Anterior cingulate cortex (tissue), 58 donors: ENCODE measurements around the gene RNF215.
"Not testable (repeated sequence)": the region's sequence is repeated elsewhere in the genome, so short reads cannot be mapped to it uniquely, and the experiment has no call there.

Experiments
- DNase-seq, 58 donors: peaks; one replicate each; lab custom pipeline; 2025; lab: John Stamatoyannopoulos, UW

The RNF215 gene

DNA sequence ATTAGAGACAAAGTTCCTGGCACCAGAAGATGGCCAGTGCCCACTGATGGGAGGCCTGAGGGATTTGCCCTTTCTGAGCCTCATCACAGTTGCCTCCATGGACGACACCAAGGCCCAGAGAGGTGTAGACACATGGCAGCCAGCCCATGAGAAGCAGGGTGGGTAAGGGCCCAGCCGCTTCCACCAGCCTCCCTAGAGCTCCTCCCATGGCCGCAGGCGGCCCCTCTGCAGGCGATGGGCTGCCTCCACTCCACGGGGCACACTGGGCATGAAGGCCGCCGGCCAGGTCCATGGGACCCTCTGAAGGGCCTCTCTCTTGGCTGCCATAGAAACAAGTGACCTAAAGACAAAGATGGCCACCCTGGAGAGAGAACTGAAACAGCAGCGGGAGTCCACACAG is 15.9 kb downstream of the RNF215 start:
- DNase-seq: no peak

DNA sequence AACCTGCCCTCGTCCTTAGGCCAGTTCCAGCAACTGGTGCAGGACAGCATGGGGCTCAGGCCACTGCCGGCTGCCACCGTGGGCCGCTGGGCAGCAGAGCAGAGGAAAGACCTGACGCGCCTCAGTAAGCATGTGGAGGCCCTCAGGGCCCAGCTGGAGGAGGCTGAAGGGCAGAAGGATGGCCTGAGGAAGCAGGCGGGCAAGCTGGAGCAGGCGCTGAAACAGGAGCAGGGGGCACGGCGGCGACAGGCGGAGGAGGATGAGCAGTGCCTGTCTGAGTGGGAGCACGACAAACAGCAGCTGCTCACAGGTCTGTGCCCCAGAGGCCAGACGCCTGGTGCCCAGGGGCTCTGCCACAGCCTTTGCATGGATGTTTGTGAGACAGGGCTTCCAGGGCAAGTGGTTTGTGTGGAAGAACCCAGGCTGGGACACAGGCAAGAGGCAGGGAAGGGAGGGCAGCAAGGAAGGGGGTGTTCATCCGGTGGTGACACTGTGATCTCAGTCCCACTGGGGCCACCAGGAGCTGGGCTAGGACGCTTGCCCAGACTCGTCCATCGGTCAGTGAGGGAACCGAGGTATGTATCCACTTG is 16.5 kb downstream of the RNF215 start:
- DNase-seq: no peak

DNA sequence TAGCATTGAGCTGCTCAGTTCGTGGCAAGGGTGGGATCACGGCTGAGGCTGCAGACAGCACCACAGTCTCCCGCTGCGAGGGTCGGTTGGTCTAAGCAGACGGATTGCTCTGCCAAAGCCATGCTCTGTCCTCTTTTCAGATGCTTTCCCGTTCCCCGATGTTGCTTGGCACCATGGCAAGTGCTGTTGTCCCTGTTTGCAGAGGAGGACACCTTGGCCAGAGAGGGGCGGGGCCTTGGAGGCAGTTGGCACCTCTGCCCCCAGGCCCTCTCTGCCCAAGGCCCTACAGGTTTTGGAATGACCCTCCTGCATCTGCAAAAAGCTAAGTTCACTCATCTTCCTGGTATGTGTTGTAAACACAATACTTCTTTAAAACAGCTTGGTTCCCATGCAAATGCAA is 18.8 kb downstream of the RNF215 start:
- DNase-seq: no peak

DNA sequence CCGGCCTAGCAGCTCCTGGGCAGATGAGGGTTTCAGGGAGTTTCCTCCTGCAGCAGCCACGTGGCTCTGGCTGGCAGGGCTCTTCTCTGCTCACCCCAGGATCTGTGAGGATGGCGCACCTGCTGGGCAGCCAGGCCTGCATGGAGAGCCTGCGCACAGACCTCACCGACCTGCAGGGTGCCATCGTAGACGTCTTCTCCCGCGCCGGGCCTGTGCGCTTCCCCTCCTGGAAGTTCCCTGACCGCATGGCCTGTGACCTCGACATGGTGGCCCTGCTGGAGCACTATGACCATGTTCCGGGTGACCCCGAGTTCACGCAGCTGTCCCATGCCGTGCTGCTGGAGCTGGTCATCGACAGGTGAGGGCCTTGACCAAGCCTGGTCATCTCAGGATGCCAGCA is 21.3 kb downstream of the RNF215 start:
- DNase-seq: no peak

DNA sequence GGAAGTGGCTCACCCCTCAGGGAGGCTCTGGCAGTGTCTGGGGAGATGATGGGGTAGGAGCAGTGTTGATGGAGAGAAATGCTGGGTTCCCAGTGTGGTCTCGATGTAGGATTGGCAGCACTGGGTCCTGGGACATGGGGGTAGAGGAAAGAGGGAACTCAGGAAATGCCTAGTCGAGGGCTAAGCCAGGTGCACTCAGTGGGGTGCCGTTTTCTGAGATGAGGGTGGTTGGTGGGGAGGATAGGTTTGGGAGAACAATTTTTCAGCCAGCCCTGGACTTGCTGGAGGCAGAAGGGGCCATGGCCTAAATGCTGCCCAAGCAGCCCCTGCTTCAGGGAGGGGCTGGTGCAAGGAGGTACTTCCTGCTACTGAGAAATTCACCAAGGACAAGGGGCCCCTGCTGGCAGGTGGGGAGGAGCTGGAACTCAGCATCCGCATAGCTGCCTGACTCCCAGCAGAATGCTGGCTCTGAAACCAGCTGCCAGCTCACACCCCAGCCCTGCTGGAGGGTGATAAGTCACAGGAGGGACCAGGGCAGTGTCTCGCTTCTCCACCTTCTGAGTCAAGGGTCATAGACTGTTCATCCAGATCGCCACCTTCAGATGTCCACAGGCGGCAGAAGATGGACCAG is 24.4 kb downstream of the RNF215 start:
- DNase-seq: no peak

DNA sequence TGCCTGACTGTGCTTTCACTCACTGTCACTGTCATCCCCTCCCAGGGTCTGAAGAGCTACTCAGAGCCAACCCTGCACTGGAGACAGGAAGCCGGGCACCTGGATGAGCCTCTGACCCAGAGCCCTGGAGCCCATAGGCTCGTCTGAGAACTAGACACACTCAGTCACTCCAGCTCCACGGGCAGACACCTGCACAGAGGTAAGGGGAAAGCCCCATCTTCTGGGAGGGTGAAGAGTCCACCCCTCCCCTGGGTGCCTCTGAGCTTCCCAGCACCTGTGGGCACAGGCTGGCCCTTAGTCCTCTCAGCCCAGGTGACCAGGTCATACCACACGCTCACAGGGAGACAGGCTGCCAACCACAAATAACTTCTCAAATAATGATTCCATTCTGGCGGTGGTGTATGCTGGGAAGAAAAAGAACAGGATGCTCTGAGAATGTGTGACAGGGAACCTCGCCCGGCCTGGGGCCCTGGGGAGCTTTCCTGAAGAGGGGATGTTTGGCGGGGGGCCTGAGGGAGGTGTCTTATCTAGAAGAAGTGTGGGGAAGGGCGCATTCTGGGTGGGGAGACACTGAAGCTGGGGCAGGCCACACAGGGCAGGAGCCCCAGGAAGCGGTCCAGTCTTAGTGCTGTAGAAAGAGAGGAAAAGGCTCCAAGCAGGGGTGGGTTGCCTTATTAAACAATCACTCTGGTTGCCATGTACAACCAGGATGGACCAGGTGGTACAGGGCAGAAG is 25.1 kb downstream of the RNF215 start:
- no peak for DNase-seq

DNA sequence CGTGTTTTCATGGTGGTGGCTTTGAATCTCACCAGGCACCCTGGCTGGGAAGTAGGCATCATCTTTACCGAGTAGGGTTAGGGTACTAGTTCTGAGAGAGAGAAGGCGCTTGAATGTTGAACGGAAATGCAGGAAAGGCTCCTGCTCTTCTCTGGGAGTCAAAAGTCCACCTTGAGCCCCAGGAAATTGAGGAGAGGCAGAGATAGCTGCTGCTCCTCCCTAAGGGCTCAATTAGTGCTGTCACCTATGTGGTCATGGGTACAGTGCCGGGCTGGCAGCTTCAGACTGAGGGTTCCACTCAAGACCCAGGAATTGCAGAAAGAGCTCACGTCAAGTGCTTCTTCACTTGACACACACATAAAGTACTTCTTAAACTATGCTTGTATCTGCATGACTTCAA is 28.7 kb downstream of the RNF215 start:
- DNase-seq: no peak

DNA sequence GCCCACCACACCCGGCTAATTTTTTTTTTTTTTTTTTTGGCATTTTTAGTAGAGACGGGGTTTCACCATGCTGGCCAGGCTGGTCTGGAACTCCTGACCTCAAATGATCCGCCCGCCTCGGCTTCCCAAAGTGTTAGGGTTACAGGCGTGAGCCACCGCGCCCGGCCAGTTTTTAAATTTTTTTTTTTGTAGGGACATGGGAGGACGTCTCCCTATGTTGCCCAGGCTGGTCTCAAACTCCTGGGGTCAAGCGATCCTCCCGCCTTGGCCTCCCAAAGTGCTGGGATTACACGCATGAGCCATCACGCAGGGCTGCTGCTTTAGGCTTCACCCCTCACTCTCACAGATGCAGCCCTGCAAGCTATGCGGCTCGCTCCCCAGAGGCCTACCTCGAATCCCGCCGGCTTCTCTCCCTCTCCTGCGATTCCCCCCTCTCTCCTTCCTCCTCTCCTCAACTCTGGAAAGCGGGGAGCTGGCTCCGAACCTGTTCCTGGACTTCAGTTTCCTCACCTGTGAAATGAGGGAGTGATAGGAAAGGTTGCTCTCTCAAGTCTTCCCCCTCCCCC is 29.5 kb downstream of the RNF215 start:
- no peak for DNase-seq

DNA sequence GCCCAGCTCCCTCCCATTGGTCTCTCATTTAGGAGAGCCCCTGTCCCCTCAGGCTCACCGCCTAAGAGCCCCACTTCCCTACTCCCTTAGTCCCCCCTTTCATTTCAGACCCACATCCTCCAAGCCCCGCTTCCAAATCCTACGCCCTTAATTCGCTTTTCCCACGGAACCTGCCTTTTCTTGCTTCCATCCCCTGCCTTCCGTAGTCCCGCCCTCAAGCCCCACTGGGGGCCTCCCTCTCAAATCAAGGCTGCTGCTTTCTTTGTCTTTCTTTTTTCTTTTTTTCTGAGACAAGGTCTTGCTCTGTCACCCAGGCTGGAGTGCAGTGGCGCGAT is 30.0 kb downstream of the RNF215 start:
- no peak for DNase-seq

DNA sequence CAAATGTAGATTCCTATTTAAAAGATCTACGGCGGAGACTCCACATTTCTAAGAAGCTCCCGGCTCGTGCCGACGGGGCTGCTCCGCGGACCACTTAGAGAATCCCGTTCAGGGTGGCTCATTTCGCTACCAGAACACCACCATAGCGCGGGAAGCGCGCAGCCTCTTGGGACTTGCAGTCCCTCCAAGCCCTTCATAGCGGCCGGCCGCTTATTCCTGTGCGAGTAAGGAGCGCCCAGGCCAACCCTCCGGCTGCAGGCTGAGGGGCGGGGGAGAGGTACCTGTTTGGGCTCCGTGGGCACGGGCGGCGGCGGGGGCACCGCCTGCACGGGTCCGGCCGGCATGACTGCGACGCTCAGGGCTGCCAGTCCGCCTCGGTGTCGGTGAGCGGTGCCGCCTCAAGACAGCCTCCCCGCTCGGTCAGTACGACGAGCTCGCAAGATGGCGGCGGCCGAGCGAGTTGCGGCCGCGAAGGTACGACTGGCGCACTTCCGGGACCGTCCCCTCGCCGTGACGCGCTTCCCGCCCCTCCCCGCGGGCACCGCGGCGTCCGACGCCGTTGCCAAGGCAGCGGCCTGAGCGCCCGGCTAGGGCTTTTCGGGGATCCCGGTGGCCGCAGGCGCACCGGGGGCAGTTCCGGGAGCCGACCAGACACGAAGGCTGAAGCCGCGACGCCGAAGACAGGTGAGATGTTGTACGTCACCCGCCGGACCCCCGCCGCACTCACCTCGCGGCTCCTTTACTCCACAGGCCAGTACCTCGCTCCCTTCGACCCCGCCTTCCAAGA is 30.6 kb downstream of the RNF215 start, which contains the start of the genes CCDC157 and SF3A1:
CCDC157 (plus strand) TSS at position 559 of the 787 bp plus-strand sequence. CDS start 8,994 bp downstream, outside the sequence.
SF3A1 (minus strand) TSS at position 446 of the 787 bp plus-strand sequence; CDS start at position 344, 102 bp downstream.
- DNase-seq: peak; percentile 63 to 94 (median 86)

DNA sequence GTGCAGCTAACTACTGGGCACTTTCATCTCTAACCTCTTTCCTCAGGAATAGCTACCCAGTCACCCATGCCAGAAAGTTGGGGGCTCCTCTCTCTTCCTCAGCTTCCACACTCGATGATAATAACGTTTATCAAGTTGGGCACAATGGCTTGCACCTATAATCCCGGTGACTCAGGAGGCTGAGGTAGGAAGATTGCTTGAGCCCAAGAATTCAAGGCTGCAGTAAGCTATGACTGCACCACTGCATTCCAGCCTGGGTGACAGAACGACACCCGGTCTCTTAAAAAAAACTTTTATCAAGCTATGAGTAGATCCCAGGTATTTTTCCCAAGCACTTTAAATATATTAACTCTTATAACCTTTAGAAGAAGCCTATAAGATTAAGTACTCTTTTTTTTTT is 32.6 kb downstream of the RNF215 start:
- DNase-seq: no peak

DNA sequence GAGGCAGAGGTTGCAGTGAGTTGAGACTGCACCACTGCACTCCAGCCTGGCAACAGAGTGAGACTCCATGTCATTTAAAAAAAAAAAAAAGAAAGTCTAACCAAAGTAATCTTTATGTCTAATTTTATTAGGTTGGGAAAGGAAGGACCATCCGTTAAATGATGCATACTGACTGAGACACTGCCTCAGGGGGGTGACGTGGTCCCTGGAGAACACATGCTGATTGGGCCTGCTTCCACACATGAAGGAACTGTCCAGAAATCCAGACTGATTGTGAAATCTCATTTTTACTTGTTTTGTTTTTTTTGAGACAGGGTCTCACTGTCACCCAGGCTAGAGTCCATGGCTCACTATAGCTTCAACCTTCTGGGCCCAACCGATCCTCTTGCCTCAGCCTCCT is 36.0 kb downstream of the RNF215 start:
- DNase-seq: no peak

DNA sequence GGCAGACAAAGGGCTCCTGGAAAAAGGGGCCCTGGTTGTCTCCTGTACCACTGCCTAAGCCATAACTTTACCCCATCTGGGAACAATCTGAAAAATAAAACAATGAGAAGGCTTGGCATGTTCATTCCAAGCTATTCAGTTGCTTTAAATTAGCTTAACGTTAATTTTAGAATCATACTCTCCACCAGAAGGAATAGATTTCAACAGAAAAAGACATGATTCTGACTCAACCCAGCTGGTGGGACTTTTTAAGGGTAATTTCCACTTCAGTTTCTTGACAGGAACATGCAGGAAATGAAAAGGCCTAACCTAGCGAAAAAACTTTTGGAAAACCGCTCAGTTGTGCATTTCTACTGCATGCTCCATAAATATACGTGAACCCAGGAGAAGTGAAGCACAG is 38.4 kb downstream of the RNF215 start:
- no peak for DNase-seq

DNA sequence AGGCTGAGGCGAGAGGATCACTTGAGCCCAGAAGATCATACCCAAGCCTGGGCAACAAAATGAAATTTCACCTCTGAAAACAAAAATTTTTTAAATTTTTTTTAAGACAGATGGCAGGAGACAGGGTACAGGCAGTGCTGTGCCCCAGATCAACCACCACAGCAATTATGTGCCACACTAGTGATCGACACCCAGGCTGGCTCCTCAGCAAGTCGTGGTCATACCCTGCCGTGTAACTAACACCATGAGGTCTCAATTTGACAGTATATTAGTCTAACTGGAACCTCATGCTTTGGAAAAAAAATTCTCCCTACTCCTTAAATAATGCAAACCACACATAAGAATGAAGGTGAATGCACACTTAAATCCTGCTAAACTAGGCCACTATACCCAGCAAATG is 38.8 kb downstream of the RNF215 start:
- no peak for DNase-seq

DNA sequence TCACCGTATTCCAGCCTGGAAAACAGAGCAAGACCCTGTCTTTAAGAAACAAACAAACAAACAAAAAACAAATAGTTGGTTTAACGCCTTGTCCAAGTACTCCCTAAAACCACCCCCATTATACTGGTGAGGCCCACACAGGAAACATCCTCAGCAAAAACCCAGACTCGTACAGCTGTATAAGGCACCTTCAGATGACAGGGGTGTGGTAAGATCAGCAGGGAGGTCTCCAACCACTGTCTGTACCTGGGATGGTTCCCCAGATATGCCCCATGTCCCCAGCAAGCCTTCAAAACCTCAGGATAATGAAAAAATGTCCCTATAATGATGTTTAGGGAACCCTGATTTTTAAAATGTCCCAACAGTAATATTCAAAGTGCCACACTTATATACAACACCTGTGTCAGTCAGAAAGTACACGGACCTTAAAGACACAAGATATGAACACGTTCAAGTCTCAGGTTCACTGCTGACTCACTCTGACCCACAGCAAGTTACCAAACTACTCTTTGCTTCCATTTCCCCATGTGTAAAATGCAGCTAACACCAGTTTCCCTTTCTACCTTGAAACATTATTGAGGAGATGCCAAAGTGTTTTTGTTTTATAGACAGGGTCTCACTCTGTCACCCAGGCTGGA is 39.8 kb downstream of the RNF215 start:
- DNase-seq: no peak

DNA sequence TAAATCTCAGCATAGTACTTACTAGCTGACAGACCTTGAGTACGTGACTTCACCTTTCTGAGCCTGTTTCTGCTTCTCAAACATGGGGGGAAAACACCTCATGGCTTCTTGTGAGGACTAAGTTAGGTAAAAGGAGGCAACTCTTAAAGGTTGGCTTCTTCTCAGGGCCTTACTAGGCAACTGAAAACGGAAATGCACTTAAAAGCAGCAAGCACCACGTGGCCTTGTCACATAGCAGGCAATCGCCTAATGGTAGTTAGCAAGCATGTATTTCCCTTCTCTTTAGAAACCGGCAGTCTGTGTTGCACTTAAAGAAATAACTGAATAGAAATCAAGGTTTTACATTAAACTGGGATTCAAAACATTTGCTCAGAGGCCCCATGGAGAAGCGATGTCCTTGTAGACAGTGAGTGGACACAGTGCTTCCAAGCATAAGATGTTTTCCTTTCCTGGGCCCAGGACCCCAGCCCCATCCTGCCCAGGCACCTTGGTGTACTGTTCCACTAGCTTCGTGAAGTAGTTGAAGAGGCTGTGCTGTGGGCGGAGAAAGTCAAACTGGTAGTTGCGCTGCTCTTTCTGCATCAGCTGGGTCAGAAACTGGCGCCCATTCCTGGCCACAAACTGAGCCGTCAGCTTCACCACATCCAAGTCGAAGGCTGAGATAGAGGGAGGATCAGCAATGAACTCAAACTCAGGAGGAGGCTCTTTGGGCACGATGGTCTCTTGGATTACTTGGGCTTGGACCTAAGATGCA is 42.6 kb downstream of the RNF215 start:
- no peak for DNase-seq

DNA sequence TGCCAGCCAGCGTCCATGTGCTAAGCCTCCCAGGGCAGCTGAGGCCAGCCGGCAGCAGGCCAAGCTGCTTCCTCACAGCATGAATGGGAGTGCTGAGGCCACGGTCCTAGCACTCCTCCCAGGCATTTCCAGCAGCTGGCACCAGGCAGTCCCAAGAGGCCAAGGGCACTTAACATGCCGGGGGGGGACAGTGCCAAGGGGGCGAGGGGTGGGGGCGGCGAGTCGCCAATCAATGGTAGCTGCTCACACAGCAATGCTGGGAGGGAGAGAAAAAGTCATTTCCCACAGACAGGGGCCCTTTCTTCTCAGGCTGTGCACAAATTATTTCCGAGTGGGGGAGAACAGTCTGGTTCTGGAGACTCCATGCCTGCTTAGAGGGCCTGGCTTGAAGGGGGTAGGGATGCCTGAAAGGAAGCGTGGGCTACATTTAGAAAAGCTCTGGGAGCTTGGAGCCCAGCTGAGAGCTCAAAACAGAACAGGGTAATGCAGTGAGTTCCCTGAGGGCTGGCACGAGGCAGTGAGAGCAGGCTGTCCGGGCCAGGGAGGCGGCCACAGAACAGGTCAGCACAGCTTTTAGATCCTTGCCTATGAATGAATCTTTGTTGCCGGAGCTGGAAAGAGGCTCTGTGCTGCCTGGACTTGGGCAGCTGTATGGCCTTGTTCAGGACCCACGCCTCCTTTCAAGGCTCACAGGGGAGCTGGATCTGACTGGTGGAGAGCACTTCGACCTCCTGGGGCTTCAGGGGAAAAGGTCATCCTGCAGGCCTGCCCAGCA is 46.1 kb downstream of the RNF215 start:
- peak; percentile 19 to 98 (median 85) for DNase-seq

DNA sequence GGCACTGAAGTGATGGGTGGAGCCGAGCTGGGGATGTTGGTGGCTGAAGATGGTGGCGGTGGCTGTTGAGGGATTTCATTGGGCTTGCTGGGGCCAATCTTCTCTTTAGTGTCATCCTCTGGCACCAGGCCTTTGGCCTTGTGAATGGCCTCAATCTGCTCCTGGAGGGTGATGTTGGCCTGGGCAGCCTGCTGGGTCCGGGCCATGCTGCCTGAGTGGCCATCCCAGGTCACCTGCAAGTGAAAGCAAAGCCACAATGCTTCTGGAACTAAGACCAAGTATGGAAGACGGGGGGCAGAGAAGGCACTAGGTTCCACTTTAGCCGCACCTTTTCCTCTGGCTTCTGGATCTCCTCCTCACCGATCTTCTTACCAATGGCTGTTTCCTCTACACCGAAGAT is 48.4 kb downstream of the RNF215 start:
- DNase-seq: no peak

DNA sequence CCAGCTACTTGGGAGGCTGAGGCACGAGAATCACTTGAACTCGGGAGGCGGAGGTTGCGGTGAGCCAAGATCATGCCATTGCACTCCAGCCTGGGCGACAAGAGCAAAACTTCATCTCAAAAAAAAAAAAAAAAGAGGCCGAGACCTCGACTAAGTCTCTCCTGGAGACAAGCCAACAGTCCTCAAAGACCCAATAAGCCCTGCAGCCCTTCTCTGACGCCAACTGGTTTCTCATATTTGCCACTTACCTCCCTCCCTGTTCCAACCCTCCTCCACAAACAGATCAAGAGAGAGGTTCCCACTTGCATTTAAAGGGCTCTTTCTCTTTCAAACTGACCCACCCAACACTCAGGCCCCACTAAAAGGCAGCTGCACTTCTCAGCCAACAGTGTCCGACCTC is 48.9 kb downstream of the RNF215 start:
- DNase-seq: not testable (repeated sequence)
